ENCODE results near the gene RASEF.
"Not testable (repeated sequence)": the region's sequence is repeated elsewhere in the genome, so short reads cannot be mapped to it uniquely, and the experiment has no call there.

RASEF gene

DNA sequence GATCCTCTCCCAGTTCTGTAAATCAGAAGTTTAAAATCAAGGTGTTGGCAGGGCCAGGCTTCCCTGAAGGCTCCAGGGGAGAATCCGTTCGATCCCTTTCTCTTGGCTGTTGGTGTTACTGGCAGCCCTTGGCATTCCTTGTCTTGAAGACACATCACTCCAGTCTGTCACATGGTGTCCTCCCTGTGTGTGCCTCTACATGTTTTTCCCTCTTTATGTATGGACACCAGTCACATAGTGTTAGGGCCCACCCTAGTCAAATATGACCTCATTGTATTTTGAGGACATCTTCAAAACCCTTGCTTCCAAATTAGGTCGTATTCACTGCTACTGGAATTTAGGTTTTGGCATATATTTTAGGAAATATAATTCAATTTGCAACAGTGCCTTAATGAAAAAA, 94.6 kb downstream of the RASEF start:
- no peak for DNase-seq

GRCh38 chr9:82961504-82962125, 101.3 kb downstream of the RASEF start:
- DNase-seq = no peak

- DNase-seq = no peak
Measured at GRCh38 chr9:82957529-82958379, 105.2 kb downstream of the RASEF start.

DNA sequence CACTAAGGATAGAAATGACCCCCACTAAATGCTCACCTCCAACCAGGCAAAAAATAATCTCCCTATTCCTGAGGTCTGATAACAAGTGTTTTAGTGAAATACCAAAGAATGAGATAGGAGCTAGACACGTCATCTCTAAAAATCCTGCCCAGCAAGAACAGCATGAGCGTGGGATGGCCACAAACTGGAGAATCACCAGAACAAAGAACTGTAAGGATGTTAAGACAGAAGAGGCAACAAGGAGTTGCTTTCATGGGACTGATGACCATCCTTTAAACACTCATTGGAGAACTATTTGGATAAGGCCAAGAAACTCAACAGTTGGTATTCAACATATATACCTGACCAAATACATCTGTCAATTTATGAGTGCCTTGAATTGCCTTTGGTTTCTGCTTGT, 113.7 kb downstream of the RASEF start:
- no peak for DNase-seq

- DNase-seq = no peak
Measured at GRCh38 chr9:82940376-82940775, 122.6 kb downstream of the RASEF start.

DNA sequence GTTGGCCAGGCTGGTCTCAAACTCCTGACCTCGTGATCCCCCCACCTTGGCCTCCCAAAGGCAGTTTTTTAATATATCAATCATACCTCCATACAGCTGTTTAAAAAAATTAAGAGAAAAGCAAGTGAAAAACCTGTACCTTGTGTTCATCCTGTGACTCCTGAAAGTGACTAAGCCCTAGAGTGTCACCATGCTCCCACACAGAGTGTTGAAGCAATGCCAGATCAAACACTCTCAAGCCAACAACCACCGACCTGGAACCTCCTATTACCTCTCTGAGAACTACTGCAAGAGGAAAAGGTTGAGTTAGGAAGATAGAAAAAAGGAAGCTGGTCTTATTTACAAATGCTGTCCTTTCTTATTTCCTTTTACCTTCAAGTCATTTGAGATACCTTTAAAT, 123.5 kb downstream of the RASEF start:
- no peak for DNase-seq

- no peak for DNase-seq
Measured at GRCh38 chr9:82938426-82939218, 124.3 kb downstream of the RASEF start.

DNA sequence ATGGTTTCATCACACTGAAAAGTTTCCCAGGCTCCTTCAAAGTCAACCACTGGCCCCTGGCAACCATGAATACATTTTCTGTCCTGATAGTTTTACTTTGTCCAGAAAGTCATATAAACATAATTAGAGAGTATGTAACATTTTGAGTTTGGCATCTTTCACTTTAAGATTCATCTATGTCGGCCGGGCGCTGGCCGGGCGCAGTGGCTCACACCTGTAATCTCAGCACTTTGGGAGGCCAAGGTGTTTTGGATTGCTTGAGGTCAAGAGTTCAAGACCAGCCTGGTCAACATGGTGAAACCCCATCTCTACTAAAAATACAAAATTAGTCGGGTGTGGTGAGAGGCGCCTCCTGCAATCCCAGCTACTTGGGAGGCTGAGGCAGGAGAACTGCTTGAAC, 126.4 kb downstream of the RASEF start:
- DNase-seq = not testable (repeated sequence)

- no peak for DNase-seq
Measured at GRCh38 chr9:82934949-82935348, 128.0 kb downstream of the RASEF start.

GRCh38 chr9:82934025-82934424, 128.9 kb downstream of the RASEF start:
- not testable (repeated sequence) for DNase-seq

DNA sequence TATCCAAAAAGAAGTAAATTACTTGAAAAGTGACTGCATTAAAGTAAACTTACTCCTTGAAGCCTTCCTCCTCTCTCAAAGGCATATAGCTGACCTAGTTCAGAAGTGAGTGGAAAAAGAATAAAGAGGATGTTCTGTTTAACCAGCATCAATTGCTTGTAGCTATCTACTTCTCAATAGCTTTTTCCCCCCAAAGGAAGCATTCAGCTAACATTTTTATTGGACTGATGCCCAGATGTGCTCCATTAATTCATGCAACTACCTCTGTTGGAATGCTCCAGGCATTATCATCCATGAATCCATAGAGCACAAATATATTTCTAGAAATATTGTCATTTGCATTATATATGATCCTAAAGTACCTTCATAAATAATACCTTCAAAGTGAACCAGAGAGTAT, 132.8 kb downstream of the RASEF start:
- DNase-seq = no peak

Measured in cortex of kidney (tissue), 1 donor.